ENCODE results near the gene ETV5.

- TF ChIP-seq TAF1 (IDR thresholded peaks at IDR 0.05; ENCODE audit: low read depth, low read length) (no peak), POLR2A (IDR thresholded peaks at IDR 0.05; ENCODE audit: low read depth, low read length) (no peak)
Observed at GRCh38 chr3:186070550-186070949, 38.3 kb downstream of the ETV5 start.
